HG03457 (cell line): ENCODE data around the gene GRAMD1B.
A peak's percentile ranks its signal among the peaks of the same experiment; 100 is the strongest.

Experiments used
- ATAC-seq: cut with Tn5 transposase; IDR thresholded peaks from one replicate; pipeline ENCODE4 v1.9.1; 2021; ENCODE audit warnings: moderate number of reproducible peaks; ENCODE audit not compliant: unreplicated experiment

GRAMD1B gene

GRCh38 chr11:123473941-123474677 is 44.0 kb downstream of the GRAMD1B start:
- no peak for ATAC-seq

- ATAC-seq = no peak
Observed at GRCh38 chr11:123474994-123475393, 44.9 kb downstream of the GRAMD1B start.

GRCh38 chr11:123475469-123475868 is 45.4 kb downstream of the GRAMD1B start:
- no peak for ATAC-seq

GRCh38 chr11:123477205-123477907 is 47.3 kb downstream of the GRAMD1B start:
- ATAC-seq = no peak

- ATAC-seq = no peak
Observed at GRCh38 chr11:123478352-123478987, 48.4 kb downstream of the GRAMD1B start.

GRCh38 chr11:123479048-123479837 is 49.2 kb downstream of the GRAMD1B start:
- peak; percentile 64 for ATAC-seq

DNA sequence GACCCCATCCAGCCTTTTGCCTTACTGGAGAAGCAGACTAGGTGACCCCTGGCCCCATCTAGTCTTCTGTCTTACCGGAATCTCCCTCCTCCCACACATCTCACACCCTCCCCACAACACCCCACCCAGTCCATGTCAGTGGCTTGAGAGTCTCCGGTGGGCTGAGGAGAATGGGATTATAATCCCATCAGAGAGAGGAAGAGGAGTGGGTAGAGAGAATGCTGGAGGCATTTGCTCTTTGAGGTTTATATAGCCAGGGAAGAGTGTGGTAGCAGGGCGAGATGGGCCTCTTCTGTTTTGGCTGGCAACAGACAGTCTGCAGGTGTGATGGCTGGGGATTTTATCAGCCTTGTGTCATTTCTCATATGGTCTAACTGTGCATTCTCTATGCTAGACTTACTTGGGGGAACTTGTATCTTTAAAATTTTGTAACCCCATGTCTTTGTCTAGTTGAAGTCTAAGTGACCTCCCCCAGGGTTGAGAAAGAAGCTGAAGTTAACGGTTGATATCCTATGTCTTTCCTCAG is 50.3 kb downstream of the GRAMD1B start:
- no peak for ATAC-seq

DNA sequence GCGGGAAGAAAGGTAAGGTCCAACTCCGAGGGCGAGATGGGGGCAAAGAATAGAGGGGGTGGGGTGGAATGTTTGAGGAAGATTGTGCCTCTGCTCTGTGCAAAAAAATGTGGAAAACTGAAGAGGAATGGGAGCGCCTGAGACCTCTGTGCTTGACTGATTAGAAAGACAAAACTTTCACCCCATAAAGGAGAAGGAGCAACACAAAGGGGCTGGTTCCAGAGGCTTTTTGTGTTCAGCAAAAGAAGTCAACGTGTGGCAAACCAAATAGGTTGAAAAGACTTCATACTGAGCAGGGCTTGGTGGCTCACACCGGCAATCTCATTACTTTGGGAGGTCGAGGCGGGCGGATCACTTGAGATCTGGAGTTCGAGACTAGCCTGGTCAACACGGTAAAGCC is 50.8 kb downstream of the GRAMD1B start:
- no peak for ATAC-seq

GRCh38 chr11:123481640-123482039 is 51.6 kb downstream of the GRAMD1B start:
- ATAC-seq = no peak

DNA sequence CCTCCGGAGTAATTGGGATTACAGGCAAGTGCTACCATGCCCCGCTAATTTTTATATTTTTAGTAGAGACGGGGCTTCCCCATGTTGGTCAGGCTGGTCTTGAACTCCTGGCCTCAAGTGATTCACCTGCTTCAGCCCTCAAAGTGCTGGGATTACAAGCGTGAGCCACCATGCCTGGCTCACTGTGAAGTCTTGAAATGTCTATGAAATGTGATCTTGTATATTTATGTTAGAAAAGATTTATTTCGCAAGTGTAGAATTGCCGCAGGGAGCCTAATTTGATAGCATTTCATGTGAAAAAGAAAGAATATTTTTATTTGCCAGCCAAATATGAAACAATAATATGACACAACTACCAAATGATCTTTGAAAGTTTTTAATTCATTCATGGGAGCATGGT is 52.1 kb downstream of the GRAMD1B start:
- no peak for ATAC-seq

DNA sequence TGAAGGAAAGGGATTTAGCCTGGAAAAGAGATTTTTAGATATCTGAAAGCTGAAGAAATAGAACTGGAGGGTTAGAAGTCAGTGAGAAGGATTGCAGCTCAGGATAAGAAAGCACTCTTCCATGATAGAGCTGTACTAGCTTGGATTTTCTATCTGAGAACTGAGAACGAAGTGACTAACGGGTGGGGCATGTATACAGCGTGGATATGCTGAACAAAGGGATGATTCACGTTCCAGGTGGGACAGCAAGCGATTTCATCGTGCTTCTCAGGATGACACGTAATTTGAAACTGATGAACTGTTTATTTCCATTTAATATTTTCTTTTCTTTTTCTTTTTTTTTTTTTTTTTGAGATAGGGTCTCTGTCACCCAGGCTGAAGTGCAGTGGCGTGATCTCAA is 53.0 kb downstream of the GRAMD1B start:
- ATAC-seq = no peak

GRCh38 chr11:123483466-123483865 is 53.4 kb downstream of the GRAMD1B start:
- no peak for ATAC-seq

DNA sequence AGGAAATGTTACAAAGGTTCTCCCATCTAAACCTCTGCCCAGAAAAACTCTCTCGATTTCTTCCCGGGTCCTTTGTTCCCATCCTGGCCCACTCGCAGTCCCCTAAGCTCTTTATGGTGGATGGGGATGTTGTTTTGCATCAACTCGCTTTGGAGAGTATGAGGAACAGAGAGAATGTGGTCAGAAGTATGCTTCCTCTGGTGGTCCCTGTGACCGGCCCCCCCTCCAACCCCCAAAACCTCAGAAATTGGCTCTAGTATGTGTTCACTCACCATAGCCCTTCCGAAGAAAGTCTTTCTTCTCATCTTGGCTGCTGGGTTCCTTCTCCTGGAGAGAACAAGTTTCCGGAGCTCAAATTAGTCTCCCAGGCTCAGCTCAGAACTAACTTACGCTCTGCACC is 54.4 kb downstream of the GRAMD1B start:
- ATAC-seq = no peak

DNA sequence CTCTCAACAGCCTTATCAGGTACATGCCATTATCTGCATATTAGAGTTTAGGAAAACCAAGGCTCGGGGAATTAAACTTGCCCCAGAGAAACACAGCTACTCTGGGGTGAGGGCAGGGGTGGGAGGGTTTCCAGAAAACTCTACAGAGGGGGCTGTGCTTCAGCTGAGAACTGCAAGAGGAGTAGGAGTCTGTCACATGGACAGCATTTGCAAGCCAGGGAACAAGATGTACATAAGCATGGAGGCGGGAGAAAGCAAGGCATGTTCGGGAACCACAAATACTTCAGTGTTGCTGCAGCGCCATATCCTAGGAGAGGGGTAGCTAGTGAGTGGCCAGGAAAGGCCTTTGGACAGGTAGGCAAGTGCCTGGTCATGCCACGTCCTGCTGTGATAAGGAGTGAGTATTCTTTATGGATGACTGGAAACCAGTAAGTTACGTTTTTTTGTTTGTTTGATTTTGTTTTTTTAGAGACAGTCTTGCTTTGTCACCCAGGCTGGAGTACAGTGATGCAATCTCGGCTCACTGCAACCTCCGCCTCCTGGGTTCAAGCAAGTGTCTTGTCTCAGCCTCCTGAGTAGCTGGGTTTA is 57.2 kb downstream of the GRAMD1B start:
- no peak for ATAC-seq

DNA sequence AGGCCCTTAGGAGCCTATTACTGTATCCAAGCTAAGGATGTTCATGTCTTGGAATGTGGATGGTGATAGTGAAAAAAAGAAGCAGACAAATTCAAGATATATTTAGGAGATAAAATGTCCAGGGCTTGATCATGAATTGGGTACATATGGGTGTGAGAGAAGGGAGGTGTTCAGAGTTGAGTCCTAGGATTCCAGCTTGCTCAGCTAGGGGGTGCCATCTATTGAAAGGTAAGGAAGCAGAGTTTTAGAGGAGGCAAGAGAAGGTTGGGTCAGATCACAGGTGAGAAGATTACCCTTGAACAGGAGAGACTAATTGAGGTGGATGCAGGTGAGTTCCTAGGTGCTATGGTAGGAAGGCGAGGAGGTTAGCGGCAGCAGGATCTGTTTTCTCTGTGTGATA is 60.5 kb downstream of the GRAMD1B start:
- no peak for ATAC-seq

GRCh38 chr11:123491241-123491640 is 61.2 kb downstream of the GRAMD1B start:
- ATAC-seq = no peak

GRCh38 chr11:123493349-123494063 is 63.4 kb downstream of the GRAMD1B start:
- no peak for ATAC-seq

GRCh38 chr11:123494195-123495050 is 64.4 kb downstream of the GRAMD1B start:
- no peak for ATAC-seq

GRCh38 chr11:123504401-123504800 is 74.3 kb downstream of the GRAMD1B start:
- no peak for ATAC-seq
